IMR-90 (cell line): ENCODE results near the gene GPR142. TPM values are rescaled to one million over a fixed set of nuclear protein-coding genes. Genes with fewer than 3 reads are reported as not detected.

ENCODE experiments used
- ATAC-seq: fragments of 200-7000 bp; cut with Tn5 transposase; 2 replicates; pipeline ENCODE4 v1.9.1; 2020; ENCODE audit warnings: low read depth, mild to moderate bottlenecking, moderate library complexity
- BruUV-seq: library from RNA; stranded (reverse); fragments of 400-500 nt; replicated peaks from 2 replicates; lab custom pipeline; 2021; lab: Mats Ljungman, UMichigan
- CTCF ChIA-PET: fragments of 300-600 bp; formaldehyde crosslinking; extraction: SDS; loops from one replicate; lab custom pipeline; 2021; ENCODE audit warnings: antibody characterized with exemption; lab: Yijun Ruan, JAX
- POLR2A ChIA-PET: fragments of 300-600 bp; sonication (Branson Sonifier 250); formaldehyde crosslinking; loops from one replicate; lab custom pipeline; 2022; ENCODE audit warnings: antibody characterized with exemption; ENCODE audit not compliant: unreplicated experiment; lab: Charles Lee
- DNase-seq: peaks from one replicate; pipeline ENCODE4 v3.0.0; 2013
- H2AFZ ChIP-seq: replicated peaks from 2 replicates; pipeline ENCODE3; 2013; ENCODE audit warnings: low read length, mild to moderate bottlenecking; ENCODE audit not compliant: poor library complexity
- H2AK5ac ChIP-seq: 2 replicates; pipeline ENCODE4 v1.6.1; 2013; ENCODE audit warnings: low read depth, low read length, inconsistent platforms
- H2AK9ac ChIP-seq: replicated peaks from 2 replicates; pipeline ENCODE3; 2013; ENCODE audit warnings: mild to moderate bottlenecking, low read depth, low read length, moderate library complexity; ENCODE audit not compliant: poor library complexity
- H2BK120ac ChIP-seq: 2 replicates; pipeline ENCODE4 v1.6.1; 2013; ENCODE audit warnings: low read depth, low read length, inconsistent platforms
- H2BK15ac ChIP-seq: 3 replicates; pipeline ENCODE4 v1.6.1; 2013; ENCODE audit warnings: low read depth, low read length, inconsistent platforms
- H2BK20ac ChIP-seq: 2 replicates; pipeline ENCODE4 v1.6.1; 2013; ENCODE audit warnings: low read depth, mild to moderate bottlenecking, inconsistent platforms, low read length, moderate library complexity
- H2BK5ac ChIP-seq: 2 replicates; pipeline ENCODE4 v1.6.1; 2013; ENCODE audit warnings: mild to moderate bottlenecking, low read depth, low read length, inconsistent platforms; ENCODE audit not compliant: poor library complexity, severe bottlenecking
- H3K14ac ChIP-seq: replicated peaks from 2 replicates; pipeline ENCODE4 v1.6.1; 2013; ENCODE audit warnings: low read depth, low read length, inconsistent platforms
- H3K18ac ChIP-seq: 2 replicates; pipeline ENCODE4 v1.6.1; 2013; ENCODE audit warnings: low read depth, low read length, control low read depth
- H3K23ac ChIP-seq: 2 replicates; pipeline ENCODE4 v1.6.1; 2013; ENCODE audit warnings: low read depth, low read length, inconsistent platforms
- H3K27ac ChIP-seq: 2 replicates; pipeline ENCODE4 v1.5.1; 2013; ENCODE audit warnings: mild to moderate bottlenecking, control low read depth, low read length; ENCODE audit not compliant: insufficient read depth
- H3K27me3 ChIP-seq: 2 replicates; pipeline ENCODE4 v1.6.1; 2013; ENCODE audit warnings: low read length; ENCODE audit not compliant: control insufficient read depth, insufficient read depth
- H3K36me3 ChIP-seq: 2 replicates; pipeline ENCODE4 v1.6.1; 2013; ENCODE audit warnings: low read length, mixed read lengths; ENCODE audit not compliant: control insufficient read depth, insufficient read depth
- H3K4ac ChIP-seq: 2 replicates; pipeline ENCODE4 v1.6.1; 2013; ENCODE audit warnings: low read depth, low read length, inconsistent platforms
- H3K4me1 ChIP-seq: 2 replicates; pipeline ENCODE4 v1.6.1; 2013; ENCODE audit warnings: low read length, mixed read lengths; ENCODE audit not compliant: control insufficient read depth, insufficient read depth
- H3K4me2 ChIP-seq: 2 replicates; pipeline ENCODE4 v1.6.1; 2013; ENCODE audit warnings: low read depth, mild to moderate bottlenecking, control low read depth, low read length, moderate library complexity
- H3K4me3 ChIP-seq: 2 replicates; pipeline ENCODE4 v1.5.1; 2013; ENCODE audit warnings: low read depth, mild to moderate bottlenecking, control low read depth, low read length, moderate library complexity; ENCODE audit not compliant: insufficient read depth
- H3K56ac ChIP-seq: 2 replicates; pipeline ENCODE4 v1.6.1; 2013; ENCODE audit warnings: low read length, inconsistent platforms; ENCODE audit not compliant: insufficient read depth; ENCODE audit errors: extremely low read depth
- H3K79me1 ChIP-seq, 2 experiments: 2 replicates each; pipeline ENCODE4 v1.6.1; 2013; ENCODE audit warnings: low read length in 2 of 2, inconsistent platforms in 1 of 2, low read depth in 1 of 2
- H3K9ac ChIP-seq: 2 replicates; pipeline ENCODE4 v1.6.1; 2013; ENCODE audit warnings: low read depth, low read length, control low read depth
- H3K9me1 ChIP-seq: 2 replicates; pipeline ENCODE4 v1.6.1; 2013; ENCODE audit warnings: low read length, inconsistent platforms; ENCODE audit not compliant: insufficient read depth
- H3K9me3 ChIP-seq: 2 replicates; pipeline ENCODE4 v1.6.1; 2013; ENCODE audit warnings: low read length; ENCODE audit not compliant: control insufficient read depth, insufficient read depth
- H4K20me1 ChIP-seq: 2 replicates; pipeline ENCODE4 v1.6.1; 2013; ENCODE audit warnings: low read length, inconsistent platforms; ENCODE audit not compliant: insufficient read depth
- H4K5ac ChIP-seq: 2 replicates; pipeline ENCODE4 v1.6.1; 2013; ENCODE audit warnings: mild to moderate bottlenecking, low read depth, low read length, control low read depth
- H4K8ac ChIP-seq, 2 experiments: 2 replicates each; pipeline ENCODE4 v1.6.1; 2013; ENCODE audit warnings: low read depth in 2 of 2, low read length in 2 of 2, control low read depth in 1 of 2, inconsistent platforms in 1 of 2
- H4K91ac ChIP-seq: 2 replicates; pipeline ENCODE4 v1.6.1; 2013; ENCODE audit warnings: low read depth, low read length, inconsistent platforms; ENCODE audit not compliant: insufficient read depth
- BHLHE40 ChIP-seq: fragments of 150-350 bp; IDR thresholded peaks from 2 replicates; pipeline ENCODE4 v1.6.1; 2016; ENCODE audit warnings: mild to moderate bottlenecking, low read depth, low read length
- CHD1 ChIP-seq: IDR thresholded peaks from 2 replicates; pipeline ENCODE4 v1.6.1; 2012; ENCODE audit warnings: low read depth, low read length, improper control_type of control experiment
- CTCF ChIP-seq: conservative IDR thresholded peaks from 2 replicates; pipeline ENCODE4 v1.5.1; 2012; ENCODE audit warnings: mild to moderate bottlenecking, low read depth, low read length, improper control_type of control experiment
- ELK1 ChIP-seq: fragments of 150-350 bp; IDR thresholded peaks from 2 replicates; pipeline ENCODE4 v1.6.1; 2016; ENCODE audit warnings: low read depth, mild to moderate bottlenecking, low read length, moderate library complexity, borderline replicate concordance
- FOS ChIP-seq: fragments of 150-350 bp; IDR thresholded peaks from 2 replicates; pipeline ENCODE4 v1.6.1; 2016; ENCODE audit warnings: low read depth, low read length
- MAFK ChIP-seq: IDR thresholded peaks from 2 replicates; pipeline ENCODE4 v1.6.1; 2012; ENCODE audit warnings: low read depth, low read length, improper control_type of control experiment
- MXI1 ChIP-seq: IDR thresholded peaks from 2 replicates; pipeline ENCODE4 v1.6.1; 2012; ENCODE audit warnings: low read depth, mild to moderate bottlenecking, low read length, moderate library complexity, borderline replicate concordance
- RFX5 ChIP-seq: IDR thresholded peaks from 2 replicates; pipeline ENCODE4 v1.8.0; 2012; ENCODE audit warnings: low read depth, mild to moderate bottlenecking, low read length, moderate library complexity
- SMC3 ChIP-seq: fragments of 150-350 bp; IDR thresholded peaks from 2 replicates; pipeline ENCODE4 v1.6.1; 2016; ENCODE audit warnings: low read depth, mild to moderate bottlenecking, antibody characterized with exemption, low read length, moderate library complexity
- WGBS, 2 experiments: methylation state at CpG; one replicate each; pipeline versions ENCODE4 v1.1.5 to v1.1.7; 2013; ENCODE audit warnings: missing lambda C conversion rate in 2 of 2; ENCODE audit not compliant: insufficient read length in 1 of 2; ENCODE audit errors: extremely low coverage in 2 of 2; 5-methylcytosine and 5-hydroxymethylcytosine counted together
- dilution Hi-C: fragments of 300-500 bp; cut with HindIII; formaldehyde crosslinking; loops from one replicate; pipeline ENCODE4 v1.14.3; 2018; ENCODE audit warnings: low sequenced_read_pairs; ENCODE audit not compliant: unreplicated experiment
- in situ Hi-C: fragments of 300-500 bp; cut with MboI; formaldehyde crosslinking; loops from 3 replicates; pipeline ENCODE4 v1.14.3; 2019; ENCODE audit warnings: low sequenced_read_pairs, inconsistent platforms, mixed read lengths
- intact Hi-C: fragments of 100-400 bp; cut with micrococcal nuclease; formaldehyde crosslinking; loops from 2 replicates; pipeline ENCODE4 v1.10.0; 2022
- polyA plus RNA-seq, 3 experiments: library from polyadenylated mRNA; depleted of rRNA; stranded (reverse); fragments of >200 nt; gene quantifications; 2 replicates each; pipeline ENCODE4 v1.2.3, GENCODE V29; 2012; ENCODE audit warnings: low replicate concordance in 1 of 3
- total RNA-seq: library from RNA; depleted of rRNA; stranded (reverse); fragments of >200 nt; gene quantifications from 2 replicates; pipeline ENCODE4 v1.2.3, GENCODE V29; 2012

The GPR142 gene
- total and polyA plus RNA-seq, 2 of the 4 experiments (the other 2 are of a cell fraction): not detected

GRCh38 chr17:74362810-74363498 lies 4.4 kb upstream of the GPR142 start:
- Histone ChIP-seq H2AK5ac (no peak overlapping the region), H3K36me3 (no peaks in the 10 kb centered on the region), H3K27ac (no peak overlapping the region), H3K14ac (no peak overlapping the region), H4K8ac (no peak overlapping the region), H2AK9ac (no peak overlapping the region), H3K4me1 (no peaks in the 10 kb centered on the region), H4K5ac (no peak overlapping the region), H3K4ac (no peak overlapping the region), H3K9me3 (no peaks in the 10 kb centered on the region), H3K18ac (no peak overlapping the region), H3K9me1 (no peaks in the 10 kb centered on the region), H3K4me3 (no peak overlapping the region), H3K9ac (no peak overlapping the region), H3K56ac (no peak overlapping the region), H3K4me2 (no peak overlapping the region), H2BK20ac (no peak overlapping the region), H3K79me1 (no peaks in the 10 kb centered on the region), H3K27me3 (no peaks in the 10 kb centered on the region; the same call in 1 of the 2 replicates), H2BK15ac (no peak overlapping the region), H2BK5ac (no peak overlapping the region), H2AFZ (no peak overlapping the region), H2BK120ac (no peak overlapping the region), H4K91ac (no peak overlapping the region), H4K20me1 (no peaks in the 10 kb centered on the region), H3K23ac (no peak overlapping the region)
- in situ Hi-C loops: no loop called here
- DNase-seq (no peak), ATAC-seq (no peak)
- POLR2A ChIA-PET: no interaction called here
- dilution Hi-C loops: no loop called here
- CTCF ChIA-PET: no interaction called here
- 47% methylated on average over 4 of the region's 14 CpGs; no CpG with 5 or more reads in 1 of the 2 experiments for WGBS, 2 experiments
- intact Hi-C loops: loop anchor here (5.0 kb wide), 1 partner anchor 156 kb away; no protein-coding TSS in a partner anchor
- no peak for TF ChIP-seq FOS
- TF ChIP-seq CHD1: no peak
- no peak for TF ChIP-seq CTCF
- no peak for TF ChIP-seq SMC3
- no peak for TF ChIP-seq BHLHE40
- no peak for TF ChIP-seq RFX5
- TF ChIP-seq MAFK: no peak
- TF ChIP-seq ELK1: no peak
- no peak for TF ChIP-seq MXI1
- no TSS peak for BruUV-seq
